ENCODE data around the gene SMAD5. TPM values are rescaled to one million over a fixed set of nuclear protein-coding genes. Genes with fewer than 3 reads are reported as not detected.

SMAD5 gene
- total RNA-seq, 1 experiment from 2014 or later, result 69.3 TPM

DNA sequence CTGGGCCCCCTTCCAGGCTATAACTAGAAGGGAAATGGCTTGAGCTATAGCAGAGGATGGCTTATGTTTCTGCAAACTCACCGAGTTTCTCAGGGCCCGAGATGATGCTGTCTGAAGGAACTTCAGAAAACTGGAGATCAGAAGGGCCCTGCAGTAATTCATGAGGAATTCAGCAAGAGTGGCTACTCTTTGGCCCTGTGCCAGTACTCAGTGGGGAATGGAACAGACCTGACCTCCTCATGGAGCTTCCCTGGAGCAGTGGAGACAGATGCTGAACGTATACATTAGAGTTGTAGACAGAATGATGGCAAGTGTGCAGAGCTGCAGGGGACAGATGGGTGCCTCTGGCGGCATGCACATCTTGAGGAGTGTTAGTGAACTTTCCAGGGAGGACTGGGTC, 77.6 kb downstream of the SMAD5 start:
- H4K91ac ChIP-seq (ENCODE audit: insufficient read length, low read depth, low read length), result no peak overlapping the region
- peaks cover 2 to 4% of the 10 kb centered on the region in 2 experiments; a peak in 4 of 5 replicates for H3K9me3 Mint-ChIP-seq
- no peak overlapping the region for H3K56ac ChIP-seq (ENCODE audit: insufficient read length, low read depth, low read length)
- H3K4me3 Mint-ChIP-seq, result no peak overlapping the region
- no peak overlapping the region for H3K4me2 ChIP-seq (ENCODE audit: insufficient read depth, insufficient read length, low read length)
- H3K23ac ChIP-seq (ENCODE audit: insufficient read length, low read depth, low read length), result no peak overlapping the region
- H4K5ac ChIP-seq (ENCODE audit: insufficient read length, low read depth, low read length), result no peak overlapping the region
- no peak overlapping the region for H3K9ac ChIP-seq (ENCODE audit: extremely low read depth, insufficient read length, low read length)
- no peaks in the 10 kb centered on the region for H3K23me2 ChIP-seq (ENCODE audit: insufficient read length, low read depth, low read length, poor library complexity, severe bottlenecking)
- no peak overlapping the region for H3K14ac ChIP-seq (ENCODE audit: insufficient read depth, low read length)
- peaks cover 2 to 5% (median 3%) of the 10 kb centered on the region in 3 experiments; a peak in 5 of 7 replicates for H3K36me3 Mint-ChIP-seq (ENCODE audit: insufficient read depth in 1 of 3, low read depth in 3 of 3)
- H3K27me3 ChIP-seq (ENCODE audit: insufficient read depth, low read length), result peaks cover 15% of the 10 kb centered on the region; the same call in 1 of the 2 replicates
- no peak overlapping the region for H3K4ac ChIP-seq (ENCODE audit: low read depth, low read length)
- H3T11ph ChIP-seq (ENCODE audit: low read length), result no peak overlapping the region
- H3K27me3 Mint-ChIP-seq (ENCODE audit: low read depth), result peaks cover 84% of the 10 kb centered on the region
- H3K4me1 Mint-ChIP-seq, result peaks cover 16 to 18% of the 10 kb centered on the region in 2 experiments
- no peak overlapping the region for H2BK12ac ChIP-seq (ENCODE audit: insufficient read length, low read depth, low read length)
- no peak for DNase-seq
- no peaks in the 10 kb centered on the region for H3K4me1 ChIP-seq (ENCODE audit: insufficient read depth, low read length)
- no peaks in the 10 kb centered on the region for H4K20me1 ChIP-seq (ENCODE audit: control insufficient read depth, insufficient read depth, insufficient read length)
- H2AFZ ChIP-seq (ENCODE audit: low read length), result no peak overlapping the region
- no peaks in the 10 kb centered on the region for H3K79me2 ChIP-seq (ENCODE audit: insufficient read depth, low read length)
- no peak overlapping the region for H2AK5ac ChIP-seq (ENCODE audit: insufficient read length, low read length)
- whole genome bisulfite sequencing (ENCODE audit: extremely low coverage, insufficient read length, low lambda C conversion rate), result no CpG with 5 or more reads among the region's 4 CpGs
- no peak overlapping the region for H2BK120ac ChIP-seq (ENCODE audit: low read depth, low read length, poor library complexity, severe bottlenecking)
- H2BK15ac ChIP-seq (ENCODE audit: low read depth, low read length), result no peak overlapping the region
- H2BK20ac ChIP-seq (ENCODE audit: low read depth, low read length, poor library complexity, severe bottlenecking), result no peak overlapping the region
- H2BK5ac ChIP-seq (ENCODE audit: insufficient read length, low read length), result no peak overlapping the region
- H4K8ac ChIP-seq (replicated peaks; ENCODE audit: insufficient read length, low read depth, low read length), result no peak overlapping the region
- no peaks in the 10 kb centered on the region for H3K79me1 ChIP-seq (ENCODE audit: insufficient read depth, low read depth, low read length, poor library complexity, severe bottlenecking)
- H3K18ac ChIP-seq (ENCODE audit: insufficient read length, low read depth, low read length), result no peak overlapping the region
- H3K27ac ChIP-seq (ENCODE audit: insufficient read length, low read depth, low read length), result no peak overlapping the region
- no peak overlapping the region for H3K27ac Mint-ChIP-seq
- TF ChIP-seq, protein P1, sequence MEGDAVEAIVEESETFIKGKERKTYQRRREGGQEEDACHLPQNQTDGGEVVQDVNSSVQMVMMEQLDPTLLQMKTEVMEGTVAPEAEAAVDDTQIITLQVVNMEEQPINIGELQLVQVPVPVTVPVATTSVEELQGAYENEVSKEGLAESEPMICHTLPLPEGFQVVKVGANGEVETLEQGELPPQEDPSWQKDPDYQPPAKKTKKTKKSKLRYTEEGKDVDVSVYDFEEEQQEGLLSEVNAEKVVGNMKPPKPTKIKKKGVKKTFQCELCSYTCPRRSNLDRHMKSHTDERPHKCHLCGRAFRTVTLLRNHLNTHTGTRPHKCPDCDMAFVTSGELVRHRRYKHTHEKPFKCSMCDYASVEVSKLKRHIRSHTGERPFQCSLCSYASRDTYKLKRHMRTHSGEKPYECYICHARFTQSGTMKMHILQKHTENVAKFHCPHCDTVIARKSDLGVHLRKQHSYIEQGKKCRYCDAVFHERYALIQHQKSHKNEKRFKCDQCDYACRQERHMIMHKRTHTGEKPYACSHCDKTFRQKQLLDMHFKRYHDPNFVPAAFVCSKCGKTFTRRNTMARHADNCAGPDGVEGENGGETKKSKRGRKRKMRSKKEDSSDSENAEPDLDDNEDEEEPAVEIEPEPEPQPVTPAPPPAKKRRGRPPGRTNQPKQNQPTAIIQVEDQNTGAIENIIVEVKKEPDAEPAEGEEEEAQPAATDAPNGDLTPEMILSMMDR (conservative IDR thresholded peaks at IDR 0.05), result no peak
- H3K9me3 ChIP-seq (ENCODE audit: control insufficient read depth, low read depth, low read length), result no peaks in the 10 kb centered on the region

Data from H9 (cell line).